GM12801 (cell line): ENCODE data around the gene CASK.

Experiments used
- TF ChIP-seq, protein P1 (sequence below): IDR thresholded peaks from one replicate; pipeline ENCODE4 v1.5.1; 2011; ENCODE audit warnings: control low read depth; ENCODE audit not compliant: insufficient read length; ENCODE audit errors: extremely low read depth

Gene CASK

DNA sequence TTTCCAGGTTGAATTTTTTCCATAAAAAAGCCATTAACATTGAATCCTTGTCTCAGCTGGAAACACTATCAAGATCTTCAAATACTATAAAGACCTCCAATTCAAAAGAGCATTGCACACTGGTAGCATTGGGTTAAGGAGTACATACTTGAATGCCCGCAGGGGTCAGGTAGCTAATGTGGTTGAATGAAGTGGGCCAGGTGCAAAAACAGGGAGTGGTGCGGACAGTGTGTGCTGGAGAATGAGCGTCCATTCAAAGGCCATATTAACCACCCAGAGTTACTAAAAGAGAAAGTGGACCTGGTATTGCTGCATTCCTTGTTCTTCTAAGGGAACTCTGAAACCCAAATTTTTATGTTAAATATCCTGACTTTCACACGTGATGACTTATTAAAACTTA lies 384.6 kb downstream of the CASK start:
- TF ChIP-seq, protein P1, sequence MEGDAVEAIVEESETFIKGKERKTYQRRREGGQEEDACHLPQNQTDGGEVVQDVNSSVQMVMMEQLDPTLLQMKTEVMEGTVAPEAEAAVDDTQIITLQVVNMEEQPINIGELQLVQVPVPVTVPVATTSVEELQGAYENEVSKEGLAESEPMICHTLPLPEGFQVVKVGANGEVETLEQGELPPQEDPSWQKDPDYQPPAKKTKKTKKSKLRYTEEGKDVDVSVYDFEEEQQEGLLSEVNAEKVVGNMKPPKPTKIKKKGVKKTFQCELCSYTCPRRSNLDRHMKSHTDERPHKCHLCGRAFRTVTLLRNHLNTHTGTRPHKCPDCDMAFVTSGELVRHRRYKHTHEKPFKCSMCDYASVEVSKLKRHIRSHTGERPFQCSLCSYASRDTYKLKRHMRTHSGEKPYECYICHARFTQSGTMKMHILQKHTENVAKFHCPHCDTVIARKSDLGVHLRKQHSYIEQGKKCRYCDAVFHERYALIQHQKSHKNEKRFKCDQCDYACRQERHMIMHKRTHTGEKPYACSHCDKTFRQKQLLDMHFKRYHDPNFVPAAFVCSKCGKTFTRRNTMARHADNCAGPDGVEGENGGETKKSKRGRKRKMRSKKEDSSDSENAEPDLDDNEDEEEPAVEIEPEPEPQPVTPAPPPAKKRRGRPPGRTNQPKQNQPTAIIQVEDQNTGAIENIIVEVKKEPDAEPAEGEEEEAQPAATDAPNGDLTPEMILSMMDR: no peak

DNA sequence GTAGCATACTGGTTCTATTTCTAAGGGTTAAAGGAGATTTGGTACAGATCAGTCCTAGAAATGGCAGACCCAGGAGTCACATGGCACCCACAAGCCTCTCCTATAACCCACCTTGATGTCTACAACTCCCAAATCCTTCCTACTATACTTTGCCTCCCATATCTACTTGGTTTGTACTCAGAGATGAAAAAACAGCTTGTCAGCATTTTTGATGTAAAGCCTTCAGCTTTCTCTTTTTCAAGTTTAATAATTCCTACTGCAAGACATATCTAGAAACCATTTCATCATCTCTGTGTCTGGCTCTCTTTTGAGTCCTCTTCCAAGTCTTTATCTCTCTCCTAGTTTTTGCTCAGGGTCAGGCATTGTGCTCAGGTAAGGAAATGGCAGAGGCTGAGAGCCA lies 393.3 kb downstream of the CASK start:
- TF ChIP-seq, protein P1: no peak

DNA sequence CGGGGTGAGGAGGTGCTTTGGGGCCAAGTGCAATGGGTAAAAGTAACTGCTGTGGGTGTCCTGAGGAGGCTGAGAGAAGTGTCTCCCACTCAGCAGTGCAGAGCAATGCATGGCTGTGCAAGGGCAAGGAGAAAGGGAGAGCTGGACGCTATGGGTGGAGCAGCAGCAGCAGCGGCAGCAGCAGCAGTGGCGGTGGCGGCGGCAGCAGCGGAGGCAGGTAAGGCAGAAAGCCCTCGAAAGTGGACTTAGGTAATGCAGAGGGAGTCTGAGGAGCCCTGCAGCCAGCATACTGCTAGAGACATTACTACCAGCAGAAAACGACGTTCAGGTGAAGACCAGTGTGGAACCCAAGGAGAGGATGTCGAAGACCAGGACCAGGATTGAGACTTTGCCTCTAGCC lies 394.1 kb downstream of the CASK start:
- TF ChIP-seq, protein P1: no peak

DNA sequence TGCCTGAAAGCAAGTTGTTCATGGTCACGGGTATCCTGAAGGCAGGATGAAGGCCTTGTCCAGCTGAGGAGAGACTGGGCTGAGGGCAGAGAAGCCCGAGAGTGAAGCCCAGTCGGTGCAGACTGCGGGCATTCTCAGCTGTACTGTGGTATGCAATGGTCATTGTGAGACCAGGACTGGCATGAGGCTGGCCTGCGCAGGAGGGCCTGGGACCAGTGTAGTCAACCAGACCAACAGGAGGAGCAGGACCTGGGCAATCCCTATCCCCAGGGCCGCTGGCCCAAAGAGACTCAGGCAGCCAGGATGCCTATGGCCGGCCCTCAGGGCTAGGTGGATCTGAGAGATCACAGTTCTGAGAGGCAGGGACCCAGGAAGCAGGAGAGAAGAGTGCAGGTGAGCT lies 394.6 kb downstream of the CASK start:
- TF ChIP-seq, protein P1: no peak

DNA sequence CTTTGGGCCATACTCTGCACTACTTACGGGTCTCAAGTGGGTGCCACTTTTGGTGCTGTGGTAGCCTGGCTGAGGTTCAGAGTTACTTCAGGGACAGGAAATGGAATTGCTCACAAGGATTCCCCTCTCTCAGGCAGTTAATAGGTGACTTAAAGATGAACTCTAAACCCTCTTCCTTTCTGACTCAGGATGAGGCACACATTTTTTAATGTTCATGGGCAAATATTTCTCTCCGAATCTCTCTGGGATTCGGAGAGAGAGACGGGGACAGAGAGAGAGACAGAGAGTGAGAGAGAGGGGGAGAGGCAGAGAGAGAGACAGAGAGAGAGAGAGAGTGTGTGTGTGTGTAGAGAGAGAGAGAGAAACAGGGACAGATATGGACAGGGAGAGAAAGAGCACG lies 396.4 kb downstream of the CASK start:
- TF ChIP-seq, protein P1: no peak

DNA sequence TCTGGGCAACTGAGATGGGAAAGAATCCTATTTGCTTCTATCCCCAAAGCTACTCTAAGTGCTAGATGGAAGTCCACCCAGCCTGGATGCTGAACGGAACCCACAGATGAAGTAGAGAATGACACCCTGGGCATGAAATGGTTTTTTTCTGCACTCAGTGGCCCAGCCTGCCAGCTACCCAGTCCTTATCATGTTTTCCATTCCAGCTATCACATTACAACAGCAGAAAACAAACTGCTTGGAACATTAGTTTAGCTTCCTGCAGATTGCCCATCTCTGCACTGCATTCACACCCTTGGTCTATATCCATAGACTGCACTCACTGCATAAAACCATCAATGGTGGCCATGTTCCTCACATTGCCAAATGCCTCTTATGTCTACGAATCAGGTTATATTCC lies 397.1 kb downstream of the CASK start:
- TF ChIP-seq, protein P1: no peak

DNA sequence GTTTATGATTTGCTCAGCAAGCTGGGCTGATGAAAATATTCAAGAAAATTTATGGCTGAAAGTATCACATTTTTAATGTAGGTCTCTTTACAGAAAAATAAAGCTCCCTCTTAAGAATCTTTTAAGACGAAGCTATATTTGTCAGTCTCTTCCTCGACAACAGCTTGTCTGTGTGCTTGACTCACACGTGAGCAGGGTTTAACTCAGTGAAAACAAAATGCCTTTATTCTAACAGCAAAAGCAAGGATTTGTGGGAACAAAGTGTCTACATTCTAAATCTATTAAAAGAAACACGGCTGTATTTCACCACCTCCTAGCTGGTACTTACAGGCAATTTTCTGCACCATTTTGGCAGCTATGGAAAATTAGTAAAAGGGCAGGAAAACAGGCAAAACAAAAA lies 400.7 kb downstream of the CASK start:
- TF ChIP-seq, protein P1: no peak

DNA sequence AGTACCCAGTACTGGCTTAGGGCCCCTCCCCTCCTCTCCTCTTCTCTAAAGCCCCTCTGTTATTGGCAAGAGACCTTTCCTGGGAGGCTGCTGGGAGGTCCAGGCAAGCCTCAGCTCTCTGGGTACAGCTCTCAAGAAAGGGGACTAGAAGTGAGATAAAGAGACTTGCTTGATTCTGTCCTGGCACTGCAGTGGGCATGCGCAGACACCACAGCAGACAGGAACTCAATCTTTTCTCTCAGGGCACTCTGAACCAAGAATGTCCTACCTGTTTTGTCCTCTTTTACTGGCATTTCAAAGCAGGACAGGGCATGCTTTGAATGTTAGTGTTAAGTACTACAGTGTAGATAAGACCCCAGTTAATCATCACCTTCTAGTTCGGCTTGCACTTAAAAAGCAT lies 401.3 kb downstream of the CASK start:
- TF ChIP-seq, protein P1: no peak
